Erythroblast (primary cell): ENCODE results near the gene TTC39B.

Experiments used
- GATA1 ChIP-seq: IDR thresholded peaks from 2 replicates; pipeline ENCODE4 v1.6.1; 2011; ENCODE audit warnings: low read depth, mild to moderate bottlenecking, control low read depth, low read length, moderate library complexity
- POLR2A ChIP-seq: IDR thresholded peaks from 2 replicates; pipeline ENCODE4 v1.6.1; 2011; ENCODE audit warnings: mild to moderate bottlenecking, low read length

- TF ChIP-seq POLR2A: no peak
- TF ChIP-seq GATA1: no peak
Observed at GRCh38 chr9:15310107-15310850, 3.3 kb upstream of the TTC39B start.
